GM21576 (cell line): ENCODE results near the gene TMEM44.
"Not testable (repeated sequence)": the region's sequence is repeated elsewhere in the genome, so short reads cannot be mapped to it uniquely, and the experiment has no call there.

ENCODE experiments used
- ATAC-seq: cut with Tn5 transposase; IDR thresholded peaks from one replicate; pipeline ENCODE4 v1.9.1; 2021; ENCODE audit warnings: mild to moderate bottlenecking, moderate library complexity; ENCODE audit not compliant: unreplicated experiment

TMEM44 gene

GRCh38 chr3:194647747-194648146, 14.5 kb upstream of the TMEM44 start:
- ATAC-seq: no peak

GRCh38 chr3:194642769-194643168, 9.6 kb upstream of the TMEM44 start:
- ATAC-seq: no peak

GRCh38 chr3:194640829-194641228, 7.6 kb upstream of the TMEM44 start:
- ATAC-seq: no peak

DNA sequence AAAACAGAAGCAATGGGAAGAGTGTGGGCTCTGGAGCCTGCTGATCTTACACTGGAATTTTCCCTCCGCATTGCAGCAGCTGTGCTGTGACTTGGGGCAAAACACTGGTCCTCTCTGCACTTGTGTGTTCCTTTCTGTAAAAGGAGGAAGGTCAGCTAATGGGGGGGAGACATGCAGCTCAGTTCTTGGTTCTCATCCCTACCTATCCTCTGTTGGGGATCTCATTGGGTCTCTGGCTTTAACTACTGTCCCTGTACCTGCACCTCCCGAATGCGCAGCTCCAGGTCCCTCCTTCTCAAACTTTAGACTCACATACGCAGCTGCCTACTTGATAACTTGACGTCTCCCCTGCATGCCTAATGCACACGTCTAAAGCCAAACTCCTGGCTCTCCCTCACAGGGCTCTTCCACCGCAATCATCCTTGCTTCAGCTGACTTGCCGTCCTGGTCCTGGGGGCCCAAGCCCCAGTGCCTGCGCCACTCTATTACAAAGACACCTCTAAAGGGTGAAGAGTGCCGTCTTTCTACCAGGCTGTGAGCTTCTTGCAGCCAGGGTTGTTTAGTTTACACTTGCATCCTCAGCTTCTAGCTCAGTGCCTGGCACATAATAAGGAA, 5.9 kb upstream of the TMEM44 start:
- ATAC-seq: no peak

- ATAC-seq: no peak
Observed at GRCh38 chr3:194637541-194638400, 4.6 kb upstream of the TMEM44 start.

- no peak for ATAC-seq
Observed at GRCh38 chr3:194637066-194637465, 3.8 kb upstream of the TMEM44 start.

GRCh38 chr3:194632809-194633348, 340 bp downstream of the TMEM44 start:
- ATAC-seq: peak; percentile 42

DNA sequence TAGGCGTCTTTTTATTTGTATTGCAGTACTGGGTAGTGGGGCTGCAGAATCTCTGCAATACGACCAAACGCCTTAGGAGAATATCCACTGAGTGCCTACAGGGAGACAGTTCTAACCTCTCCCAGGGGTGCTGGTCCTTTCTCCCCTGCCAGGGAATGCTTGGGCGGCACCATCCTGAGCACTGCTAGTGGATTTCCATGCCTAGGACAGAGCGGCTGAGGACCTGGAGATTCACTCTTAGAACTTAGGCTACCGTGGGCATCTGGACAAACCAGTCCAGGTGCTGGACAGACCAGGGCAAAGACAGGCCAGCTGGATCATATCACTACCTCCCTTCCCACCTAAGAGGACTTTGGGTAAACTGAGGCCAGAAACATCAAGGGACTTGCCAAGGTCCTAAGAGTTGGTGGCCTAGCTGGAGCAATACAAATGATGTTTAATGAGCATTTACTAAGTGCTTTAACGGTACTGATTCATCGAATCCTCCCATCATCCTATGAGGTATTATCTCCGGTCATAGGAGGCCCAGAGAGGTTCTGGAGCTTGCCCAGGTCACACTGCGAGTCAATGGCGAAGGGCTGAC, 902 bp downstream of the TMEM44 start:
- ATAC-seq: no peak

GRCh38 chr3:194631696-194632095, 1.5 kb downstream of the TMEM44 start:
- no peak for ATAC-seq

DNA sequence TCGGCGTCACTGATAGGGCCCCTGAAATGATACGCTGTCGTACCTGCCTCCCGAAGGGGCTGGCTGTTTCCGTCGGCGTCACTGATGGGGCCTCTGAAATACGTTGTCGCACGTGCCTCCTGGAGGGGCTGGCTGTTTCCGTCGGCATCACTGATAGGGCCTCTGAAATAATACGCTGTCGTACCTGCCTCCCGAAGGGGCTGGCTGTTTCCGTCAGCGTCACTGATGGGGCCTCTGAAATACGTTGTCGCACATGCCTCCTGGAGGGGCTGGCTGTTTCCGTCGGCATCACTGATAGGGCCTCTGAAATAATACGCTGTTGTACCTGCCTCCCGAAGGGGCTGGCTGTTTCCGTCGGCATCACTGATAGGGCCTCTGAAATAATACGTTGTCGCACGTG, 2.5 kb downstream of the TMEM44 start:
- not testable (repeated sequence) for ATAC-seq

GRCh38 chr3:194624956-194625355, 8.3 kb downstream of the TMEM44 start:
- ATAC-seq: no peak

GRCh38 chr3:194623449-194624290, 9.5 kb downstream of the TMEM44 start:
- no peak for ATAC-seq

DNA sequence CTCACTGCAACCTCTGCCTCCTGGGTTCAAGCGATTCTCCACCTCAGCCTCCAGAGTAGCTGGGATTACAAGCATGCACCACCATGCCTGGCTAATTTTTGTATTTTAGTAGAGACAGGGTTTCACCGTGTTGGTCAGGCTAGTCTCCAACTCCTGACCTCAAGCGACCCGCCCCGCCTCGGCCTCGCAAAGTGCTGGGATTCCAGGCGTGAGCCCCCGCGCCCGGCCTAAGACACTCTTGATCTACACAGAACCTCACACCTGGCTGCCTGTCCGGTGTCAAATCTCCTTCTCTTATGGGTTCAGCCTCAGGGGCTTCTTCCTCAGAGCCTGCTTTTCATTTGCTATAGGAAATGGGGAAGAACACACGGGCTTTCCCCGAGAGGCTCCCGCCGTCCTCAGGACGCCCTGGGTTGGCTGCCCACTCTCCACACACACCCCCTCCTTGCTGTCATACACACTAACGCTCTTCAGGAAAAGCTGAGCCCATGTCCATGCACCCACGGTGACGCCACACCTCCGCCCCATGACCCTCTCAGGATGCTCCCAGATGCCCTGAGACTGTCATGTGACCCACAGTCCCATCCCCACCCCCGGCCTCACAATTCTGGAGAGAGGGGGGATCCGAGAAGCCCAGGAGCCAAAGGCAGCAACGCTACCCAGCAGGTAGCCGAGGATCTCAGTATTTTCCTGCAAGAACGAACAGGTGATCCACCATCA, 10.4 kb downstream of the TMEM44 start:
- ATAC-seq: no peak

DNA sequence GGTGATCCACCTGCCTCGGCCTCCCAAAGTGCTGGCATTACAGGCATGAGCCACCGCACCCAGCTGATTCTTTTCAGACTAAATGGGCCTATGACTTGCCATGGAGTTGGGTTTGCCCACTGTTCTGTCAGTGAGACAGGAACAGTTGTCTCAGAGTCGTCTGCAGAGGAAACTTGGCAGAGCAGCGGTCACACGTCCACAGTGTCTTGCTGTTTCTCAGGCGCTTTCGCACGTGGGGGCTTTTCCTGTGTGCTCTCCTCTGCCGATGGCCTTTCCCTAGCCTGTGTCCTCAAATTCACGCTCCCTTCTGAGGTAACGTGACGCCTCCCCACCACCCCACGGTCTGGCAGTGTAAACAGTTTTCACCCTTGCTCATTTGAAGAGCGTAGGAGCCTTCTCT, 11.3 kb downstream of the TMEM44 start:
- ATAC-seq: no peak

GRCh38 chr3:194620196-194620595, 13.0 kb downstream of the TMEM44 start:
- ATAC-seq: no peak

- ATAC-seq: no peak
Observed at GRCh38 chr3:194619741-194620140, 13.5 kb downstream of the TMEM44 start.

DNA sequence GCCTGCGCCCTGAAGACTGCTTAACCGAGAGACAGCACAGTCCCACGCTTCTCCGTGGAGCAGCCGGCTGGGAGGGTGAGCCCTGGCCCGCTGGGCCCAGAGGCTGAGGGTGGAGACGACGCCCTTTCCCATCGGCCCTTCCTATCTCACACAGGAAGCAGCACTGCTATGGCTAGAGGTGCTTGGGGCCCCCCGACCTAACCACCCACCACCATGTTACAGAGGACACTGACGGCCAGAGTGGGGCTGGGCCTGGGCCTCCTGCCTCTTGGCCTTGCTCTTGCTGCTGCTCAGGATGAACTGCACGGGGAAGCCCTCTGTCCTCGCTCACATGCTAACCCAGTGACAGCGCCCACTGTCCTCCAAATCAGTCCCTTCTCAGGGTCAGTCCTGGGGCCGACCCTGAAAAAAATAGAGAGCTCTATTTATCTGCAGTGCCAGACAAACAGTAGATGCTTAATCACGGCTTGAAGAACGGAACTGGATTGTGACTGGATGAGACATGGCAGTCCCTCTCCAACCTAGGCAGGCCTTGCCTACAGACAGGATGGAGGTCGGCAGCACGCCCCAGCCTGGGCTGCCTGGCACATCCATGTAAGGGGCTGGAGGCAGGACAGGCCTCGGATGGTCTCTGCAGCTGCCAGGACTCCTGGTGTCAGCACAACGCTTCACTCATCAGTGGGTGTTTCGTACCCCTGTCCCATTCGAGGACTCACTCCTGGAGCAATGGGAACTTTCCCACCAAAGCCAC, 14.2 kb downstream of the TMEM44 start:
- ATAC-seq: no peak

DNA sequence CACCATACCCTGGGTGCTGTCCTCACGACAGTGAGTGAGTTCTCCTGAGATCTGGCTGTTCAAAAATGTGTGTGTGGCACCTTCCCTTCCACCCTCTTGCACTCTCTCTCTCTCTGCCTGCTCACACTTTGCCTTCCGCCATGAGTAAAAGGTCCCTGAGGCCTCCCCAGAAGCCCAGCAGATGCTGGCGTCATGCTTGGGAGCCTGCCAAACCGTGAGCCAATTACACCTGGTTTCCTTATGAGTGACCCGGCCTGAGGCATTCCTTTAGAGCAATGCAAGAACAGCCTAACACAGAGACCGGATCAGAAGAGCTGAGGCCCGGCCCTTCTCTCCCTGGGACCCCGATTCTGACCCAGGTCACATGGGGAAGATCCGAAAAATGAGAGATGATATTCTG, 15.4 kb downstream of the TMEM44 start:
- no peak for ATAC-seq

DNA sequence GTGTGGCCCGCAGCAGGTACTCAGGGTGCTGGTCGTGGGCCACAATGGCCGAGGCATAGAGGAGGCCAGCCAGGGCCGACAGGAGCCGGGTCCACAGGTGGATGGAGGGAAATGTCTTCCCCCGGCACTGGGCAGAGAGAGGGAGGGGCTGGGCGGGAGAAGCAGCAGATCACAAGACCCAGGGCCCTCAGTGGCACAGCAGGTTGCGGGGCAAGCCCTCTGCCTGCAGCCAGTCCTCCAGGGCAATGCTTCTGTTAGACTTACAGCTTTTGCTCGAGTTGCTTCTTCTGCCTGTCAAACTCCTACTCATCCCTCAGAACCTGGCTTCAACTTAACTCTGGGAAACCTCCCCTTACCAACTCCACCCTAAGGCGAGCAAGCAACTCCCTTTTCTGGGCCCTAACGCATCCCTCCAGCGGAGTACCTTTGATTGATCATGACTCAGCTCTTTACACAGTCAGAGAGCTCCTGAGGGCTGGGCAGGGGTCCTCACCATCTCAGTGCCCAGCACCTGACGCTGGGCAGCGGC, 16.0 kb downstream of the TMEM44 start:
- ATAC-seq: no peak
